PFSK-1 (cell line): ENCODE data around the gene GKN1.

Source experiments
- POLR2AphosphoS5 ChIP-seq: IDR thresholded peaks from 2 replicates; pipeline ENCODE4 v1.6.1; 2012; ENCODE audit warnings: low read depth, mild to moderate bottlenecking, control low read depth, low read length, moderate library complexity
- SIN3A ChIP-seq: IDR thresholded peaks from 2 replicates; pipeline ENCODE4 v1.6.1; 2012; ENCODE audit warnings: mild to moderate bottlenecking, low read length, moderate library complexity, borderline replicate concordance; ENCODE audit not compliant: insufficient read depth
- TAF1 ChIP-seq: IDR thresholded peaks from 2 replicates; pipeline ENCODE4 v1.6.1; 2012; ENCODE audit warnings: low read length, control low read depth, borderline replicate concordance; ENCODE audit not compliant: insufficient read depth
- TF ChIP-seq, protein P1 (sequence below), 2 experiments: IDR thresholded peaks; 2 replicates each; pipeline versions ENCODE4 v1.6.1 to v1.8.0; 2011 to 2012; ENCODE audit warnings: low read depth in 2 of 2, low read length in 2 of 2, control low read depth in 1 of 2, inconsistent platforms in 1 of 2, mild to moderate bottlenecking in 1 of 2, moderate library complexity in 1 of 2; ENCODE audit not compliant: insufficient read depth in 1 of 2

GRCh38 chr2:68994864-68995263 is 20.4 kb downstream of the GKN1 start:
- TF ChIP-seq POLR2AphosphoS5 (no peak), SIN3A (no peak), TAF1 (no peak)
- TF ChIP-seq, protein P1, sequence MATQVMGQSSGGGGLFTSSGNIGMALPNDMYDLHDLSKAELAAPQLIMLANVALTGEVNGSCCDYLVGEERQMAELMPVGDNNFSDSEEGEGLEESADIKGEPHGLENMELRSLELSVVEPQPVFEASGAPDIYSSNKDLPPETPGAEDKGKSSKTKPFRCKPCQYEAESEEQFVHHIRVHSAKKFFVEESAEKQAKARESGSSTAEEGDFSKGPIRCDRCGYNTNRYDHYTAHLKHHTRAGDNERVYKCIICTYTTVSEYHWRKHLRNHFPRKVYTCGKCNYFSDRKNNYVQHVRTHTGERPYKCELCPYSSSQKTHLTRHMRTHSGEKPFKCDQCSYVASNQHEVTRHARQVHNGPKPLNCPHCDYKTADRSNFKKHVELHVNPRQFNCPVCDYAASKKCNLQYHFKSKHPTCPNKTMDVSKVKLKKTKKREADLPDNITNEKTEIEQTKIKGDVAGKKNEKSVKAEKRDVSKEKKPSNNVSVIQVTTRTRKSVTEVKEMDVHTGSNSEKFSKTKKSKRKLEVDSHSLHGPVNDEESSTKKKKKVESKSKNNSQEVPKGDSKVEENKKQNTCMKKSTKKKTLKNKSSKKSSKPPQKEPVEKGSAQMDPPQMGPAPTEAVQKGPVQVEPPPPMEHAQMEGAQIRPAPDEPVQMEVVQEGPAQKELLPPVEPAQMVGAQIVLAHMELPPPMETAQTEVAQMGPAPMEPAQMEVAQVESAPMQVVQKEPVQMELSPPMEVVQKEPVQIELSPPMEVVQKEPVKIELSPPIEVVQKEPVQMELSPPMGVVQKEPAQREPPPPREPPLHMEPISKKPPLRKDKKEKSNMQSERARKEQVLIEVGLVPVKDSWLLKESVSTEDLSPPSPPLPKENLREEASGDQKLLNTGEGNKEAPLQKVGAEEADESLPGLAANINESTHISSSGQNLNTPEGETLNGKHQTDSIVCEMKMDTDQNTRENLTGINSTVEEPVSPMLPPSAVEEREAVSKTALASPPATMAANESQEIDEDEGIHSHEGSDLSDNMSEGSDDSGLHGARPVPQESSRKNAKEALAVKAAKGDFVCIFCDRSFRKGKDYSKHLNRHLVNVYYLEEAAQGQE (IDR thresholded peaks at IDR 0.05; ENCODE audit: insufficient read depth in 1 of 2, low read depth in 2 of 2, low read length in 2 of 2) = no peak
